GM19328 (cell line): ENCODE data around the gene RAMP2.
"Not testable (repeated sequence)": the region's sequence is repeated elsewhere in the genome, so short reads cannot be mapped to it uniquely, and the experiment has no call there.

Source experiments
- ATAC-seq: cut with Tn5 transposase; IDR thresholded peaks from one replicate; pipeline ENCODE4 v1.9.1; 2021; ENCODE audit warnings: mild to moderate bottlenecking, moderate library complexity; ENCODE audit not compliant: unreplicated experiment

The RAMP2 gene

GRCh38 chr17:42760652-42761581 lies at the start of gene RAMP2:
RAMP2 (plus strand) TSS chr17:42761227; CDS start chr17:42761262, 35 bp downstream.
- ATAC-seq: no peak

GRCh38 chr17:42720996-42721583 lies 39.9 kb upstream of the RAMP2 start:
- no peak for ATAC-seq

- ATAC-seq: no peak
Measured at GRCh38 chr17:42723636-42724035, 37.4 kb upstream of the RAMP2 start.

GRCh38 chr17:42725143-42725542 lies 35.9 kb upstream of the RAMP2 start:
- ATAC-seq: no peak

GRCh38 chr17:42740699-42741098 lies 20.3 kb upstream of the RAMP2 start:
- ATAC-seq: no peak

GRCh38 chr17:42742916-42743315 lies 18.1 kb upstream of the RAMP2 start:
- ATAC-seq: not testable (repeated sequence)

- no peak for ATAC-seq
Measured at GRCh38 chr17:42743595-42744282, 17.3 kb upstream of the RAMP2 start.

- ATAC-seq: peak; percentile 51
Measured at GRCh38 chr17:42744283-42744805, 16.7 kb upstream of the RAMP2 start.

- ATAC-seq: peak; percentile 79
Measured at GRCh38 chr17:42744806-42745617, 16.0 kb upstream of the RAMP2 start, which contains the start of gene EZH1. EZH1 (minus strand) TSS chr17:42745040; CDS start chr17:42728941, 16,099 bp downstream.

- no peak for ATAC-seq
Measured at GRCh38 chr17:42748202-42748907, 12.7 kb upstream of the RAMP2 start.

GRCh38 chr17:42748908-42749798 lies 11.9 kb upstream of the RAMP2 start:
- no peak for ATAC-seq

- no peak for ATAC-seq
Measured at GRCh38 chr17:42750739-42751344, 10.2 kb upstream of the RAMP2 start.

GRCh38 chr17:42751628-42752027 lies 9.4 kb upstream of the RAMP2 start:
- no peak for ATAC-seq

- ATAC-seq: no peak
Measured at GRCh38 chr17:42754782-42755181, 6.2 kb upstream of the RAMP2 start.

- no peak for ATAC-seq
Measured at GRCh38 chr17:42759982-42760651, 910 bp upstream of the RAMP2 start.

- ATAC-seq: no peak
Measured at GRCh38 chr17:42761638-42762037, 611 bp downstream of the RAMP2 start.

GRCh38 chr17:42766124-42766523 lies 5.1 kb downstream of the RAMP2 start:
- ATAC-seq: no peak

- no peak for ATAC-seq
Measured at GRCh38 chr17:42767512-42767911, 6.5 kb downstream of the RAMP2 start.
